ENCODE results near the gene G3BP2.
"Not testable (repeated sequence)": the region's sequence is repeated elsewhere in the genome, so short reads cannot be mapped to it uniquely, and the experiment has no call there.

G3BP2 gene

DNA sequence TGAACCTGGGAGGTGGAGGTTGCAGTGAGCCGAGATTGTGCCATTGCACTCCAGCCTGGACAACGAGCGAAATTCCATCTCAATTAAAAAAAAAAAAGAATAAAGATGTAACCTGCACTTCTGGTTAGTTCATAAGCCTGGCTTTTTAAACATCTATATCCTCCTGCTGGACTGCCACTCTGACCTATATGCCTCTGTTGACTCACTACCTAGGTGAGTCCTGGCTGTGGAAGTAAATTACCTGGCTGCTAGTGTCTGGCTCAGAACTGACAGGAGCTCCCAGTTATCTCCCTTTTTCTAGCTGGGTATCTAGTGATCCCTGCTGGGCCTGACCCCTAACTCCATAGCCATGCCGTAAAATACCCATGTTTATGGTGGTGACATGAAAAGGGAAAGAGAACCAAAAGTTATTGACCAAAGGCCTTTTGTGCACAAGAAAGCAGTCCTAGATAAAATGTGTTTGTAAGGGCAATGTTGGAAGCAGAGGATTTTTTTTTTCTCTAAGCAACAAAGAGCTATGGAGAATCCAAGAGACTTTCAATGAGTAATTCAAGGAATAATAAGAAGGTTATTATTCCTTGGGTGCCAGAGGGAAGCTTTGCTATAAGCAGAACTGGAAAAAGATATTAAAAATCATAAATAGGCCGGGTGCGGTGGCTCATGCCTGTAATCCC is 10.4 kb upstream of the G3BP2 start:
- no peak for DNase-seq (ENCODE audit: low spot score)

DNA sequence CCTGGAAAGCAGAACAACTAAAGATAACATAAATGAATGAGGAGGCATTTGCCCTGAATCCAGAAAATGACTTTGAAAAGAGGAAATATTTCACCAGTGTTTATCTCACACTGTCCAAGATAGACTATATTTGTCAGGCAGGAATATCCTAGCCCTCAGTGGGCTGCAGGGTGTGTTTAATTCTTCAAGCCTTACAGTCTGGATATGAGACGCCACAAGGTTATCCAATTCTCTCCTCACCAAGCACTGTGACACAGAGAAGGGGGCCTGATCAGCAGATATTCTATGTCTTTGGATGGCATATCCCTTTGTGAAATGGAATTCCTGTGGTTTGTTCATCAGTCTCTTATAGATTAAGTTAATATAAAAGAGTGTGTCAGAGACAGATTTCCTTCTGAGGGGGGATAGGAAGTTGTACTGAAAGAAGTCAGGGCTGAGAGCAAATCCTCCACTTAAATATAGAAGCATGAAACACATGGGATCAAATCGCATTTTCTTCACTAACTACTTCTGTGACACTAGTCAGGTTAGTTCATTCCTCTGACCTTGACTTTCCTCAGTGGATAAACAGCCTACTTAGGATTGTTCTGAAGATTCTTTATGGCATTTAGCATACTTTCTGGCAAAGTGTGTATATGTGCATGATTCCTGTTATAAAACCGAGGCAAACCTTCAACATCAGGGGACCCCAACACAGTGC is 6.8 kb upstream of the G3BP2 start:
- DNase-seq (ENCODE audit: low spot score) = no peak

DNA sequence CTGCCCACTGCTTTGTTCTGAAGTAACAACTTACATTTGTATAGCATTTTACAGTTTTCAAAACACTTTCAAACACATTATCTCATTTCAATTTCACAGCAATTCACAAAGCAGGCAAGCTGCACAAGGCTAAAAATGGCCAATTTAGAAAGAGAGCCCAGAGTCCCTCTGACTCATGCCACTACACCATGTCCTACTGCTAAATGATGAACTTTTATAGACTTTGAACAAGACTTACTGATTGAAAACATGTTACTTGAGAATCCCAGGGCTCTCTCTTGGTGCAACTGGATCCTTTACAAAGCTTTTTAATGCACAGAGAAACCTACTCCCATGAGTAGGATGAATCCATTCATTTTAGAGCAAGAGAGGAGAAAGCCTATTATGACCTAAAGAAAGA is 5.8 kb upstream of the G3BP2 start:
- DNase-seq (ENCODE audit: low spot score) = no peak

DNA sequence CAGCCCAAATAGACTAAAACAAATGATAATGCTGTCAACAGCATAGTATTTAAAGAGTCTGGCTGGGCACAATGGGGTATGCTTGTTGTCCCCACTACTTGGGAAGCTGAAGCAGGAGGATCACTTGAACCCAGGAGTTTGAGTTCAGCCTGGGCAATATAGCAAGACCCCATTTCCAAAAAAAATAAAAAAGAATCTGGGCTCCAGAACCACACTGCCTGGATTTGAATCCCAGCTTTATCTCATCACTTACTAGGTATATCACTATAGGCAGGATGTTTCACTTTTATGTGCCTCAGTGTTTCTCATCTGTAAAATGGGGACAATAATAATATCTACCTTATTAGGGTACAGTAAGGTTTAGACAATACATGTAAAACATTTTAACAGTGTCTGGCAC is 5.3 kb upstream of the G3BP2 start:
- no peak for DNase-seq (ENCODE audit: low spot score)

DNA sequence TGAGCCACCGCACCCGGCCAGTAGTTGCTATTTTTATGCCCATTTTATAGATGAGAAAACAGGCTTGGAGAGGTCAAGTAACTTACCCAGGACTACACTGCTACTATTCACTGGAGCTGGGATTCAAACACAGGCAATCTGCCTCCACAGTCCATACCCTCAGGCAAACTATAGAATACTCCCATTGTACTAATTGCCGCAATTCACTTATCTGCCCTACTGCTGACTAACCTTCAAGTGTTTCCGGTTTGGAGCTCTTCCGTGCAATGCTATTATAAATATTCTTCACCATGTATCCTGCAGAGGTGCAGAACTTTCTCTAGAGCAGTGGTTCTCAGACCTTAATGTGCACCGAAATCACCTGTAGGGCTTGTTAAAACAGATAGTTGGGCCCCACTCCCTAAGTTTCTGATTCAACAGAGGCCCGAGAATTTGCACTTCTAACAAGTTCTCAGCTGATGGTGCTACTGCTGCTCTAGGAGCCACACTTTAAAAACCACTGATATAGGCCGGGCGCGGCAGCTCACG is 1.9 kb upstream of the G3BP2 start:
- no peak for DNase-seq (ENCODE audit: low spot score)

DNA sequence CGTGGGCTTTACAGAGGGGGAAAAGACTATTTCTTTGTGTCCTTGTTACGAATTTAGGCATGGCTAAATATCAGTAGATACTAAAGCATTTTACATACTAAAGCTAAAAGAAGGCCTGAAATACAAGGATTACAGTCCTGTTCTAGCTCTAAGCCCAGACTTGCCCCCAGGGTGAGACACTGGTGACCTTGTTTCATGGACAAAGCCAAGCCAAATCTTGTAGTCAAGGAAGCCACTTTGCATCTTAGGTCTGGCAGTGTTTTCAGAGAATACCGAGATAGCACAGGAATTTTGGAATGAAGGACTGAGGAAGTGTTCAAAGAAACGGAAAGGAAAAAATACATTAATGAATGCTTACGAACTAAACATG is 733 bp upstream of the G3BP2 start:
- DNase-seq (ENCODE audit: low spot score) = no peak

DNA sequence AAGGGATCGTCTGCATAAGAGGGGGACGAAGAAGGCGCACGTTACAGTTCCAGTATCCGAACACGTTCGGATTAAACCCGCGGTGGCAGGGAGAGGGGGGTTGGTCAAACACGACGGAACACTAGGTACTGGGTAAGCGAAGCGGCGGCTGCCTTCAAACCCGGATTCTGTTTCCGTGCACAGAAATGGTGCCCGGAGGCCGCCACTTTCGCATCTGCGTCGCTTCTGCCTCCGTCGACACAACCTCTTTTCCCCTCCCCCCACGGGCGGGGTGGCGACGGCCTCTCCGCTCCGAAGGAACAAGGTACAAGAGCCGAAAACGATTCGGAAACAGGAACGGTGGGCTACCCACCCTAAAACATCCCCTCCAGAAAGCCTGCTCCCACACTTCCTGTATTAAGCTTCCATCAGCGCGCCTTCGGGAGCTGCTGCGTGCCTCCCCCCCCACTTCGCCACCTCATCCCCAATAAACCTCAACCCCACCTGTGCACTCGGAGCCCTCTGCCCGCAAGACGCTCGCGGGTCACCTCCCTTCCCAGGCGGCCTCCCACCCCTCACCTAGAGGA is 667 bp downstream of the G3BP2 start:
- peak; percentile 72 for DNase-seq (ENCODE audit: low spot score)

DNA sequence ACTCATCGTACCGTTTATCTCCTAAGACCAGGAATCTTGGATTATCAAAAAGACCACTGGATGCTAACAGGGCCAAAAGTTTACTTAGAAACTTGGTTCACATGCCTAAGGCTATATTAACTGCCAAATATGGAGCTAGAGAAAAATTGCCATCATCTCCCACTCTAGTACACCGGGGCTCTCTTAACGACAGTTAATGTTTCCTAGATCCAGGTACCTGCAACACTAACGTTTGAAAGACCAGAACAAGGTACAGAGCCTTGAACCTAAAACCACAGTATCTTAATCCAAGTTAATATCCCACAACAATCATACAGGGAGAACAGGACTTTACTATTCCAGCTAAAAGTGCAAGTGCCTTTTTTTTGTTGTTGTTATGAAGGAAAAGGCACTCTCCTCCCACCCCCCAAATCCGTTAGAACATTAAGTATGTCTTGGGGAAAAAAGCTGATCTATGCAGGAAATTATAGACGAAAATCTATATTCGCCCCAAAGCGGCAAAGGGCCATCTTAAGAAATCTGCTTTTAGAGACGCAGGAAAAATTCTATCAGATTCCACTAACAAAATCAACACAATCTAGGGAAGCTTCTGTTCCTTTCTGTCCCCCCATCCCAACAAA is 1.3 kb downstream of the G3BP2 start:
- DNase-seq (ENCODE audit: low spot score) = no peak

DNA sequence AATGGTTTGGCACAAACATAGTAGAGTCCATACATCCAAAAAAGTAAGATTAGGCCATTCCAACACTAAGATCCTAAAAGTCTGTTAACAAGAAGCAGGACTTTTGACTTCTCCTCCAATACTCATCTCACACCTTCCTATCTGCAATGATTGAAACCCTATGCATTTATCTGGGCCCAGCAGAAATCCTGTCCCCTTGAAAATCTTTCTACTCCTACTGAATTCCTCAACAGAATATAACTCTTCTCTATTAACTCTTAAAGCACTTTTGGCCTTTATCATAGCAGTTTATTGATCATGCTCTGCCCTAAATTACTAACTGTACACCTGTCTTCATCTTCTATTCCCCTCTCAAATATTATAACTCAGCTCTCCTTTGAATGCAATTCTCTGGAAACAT is 4.6 kb downstream of the G3BP2 start:
- DNase-seq (ENCODE audit: low spot score) = no peak

DNA sequence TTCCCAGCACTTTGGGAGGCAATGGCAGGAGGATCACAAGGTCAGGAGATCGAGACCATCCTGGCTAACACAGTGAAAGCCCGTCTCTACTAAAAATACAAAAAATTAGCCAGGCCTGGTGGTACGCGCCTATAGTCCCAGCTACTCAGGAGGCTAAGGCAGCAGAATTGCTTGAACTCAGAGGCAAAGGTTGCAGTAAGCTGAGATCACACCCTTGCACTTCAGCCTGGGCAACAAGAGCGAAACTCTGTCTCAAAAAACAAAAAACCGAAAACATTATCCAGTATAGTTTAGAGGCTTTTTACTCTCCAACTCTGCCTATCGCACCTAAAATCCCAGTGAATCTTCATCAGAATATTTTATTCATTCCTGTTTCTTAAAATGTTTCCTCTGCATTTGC is 5.6 kb downstream of the G3BP2 start:
- DNase-seq (ENCODE audit: low spot score) = not testable (repeated sequence)

DNA sequence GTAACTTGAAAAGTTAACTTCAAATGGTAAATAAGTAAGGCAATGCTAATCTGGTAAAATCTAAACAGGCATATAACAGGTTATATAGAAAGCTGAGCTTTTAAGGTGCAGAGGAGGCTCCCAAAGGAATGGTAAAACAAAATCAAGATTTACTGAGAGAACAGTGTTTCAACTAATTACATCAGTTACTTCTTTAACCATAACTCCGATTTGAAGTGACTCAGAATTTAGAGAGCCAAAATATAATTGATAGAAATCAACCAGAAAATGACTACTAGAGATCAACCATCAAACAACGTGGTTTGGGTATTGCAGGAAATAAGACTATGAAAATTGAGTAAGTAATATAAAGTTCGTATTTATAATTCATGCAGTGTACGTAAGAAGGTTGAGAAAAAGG is 6.9 kb downstream of the G3BP2 start:
- DNase-seq (ENCODE audit: low spot score) = no peak

DNA sequence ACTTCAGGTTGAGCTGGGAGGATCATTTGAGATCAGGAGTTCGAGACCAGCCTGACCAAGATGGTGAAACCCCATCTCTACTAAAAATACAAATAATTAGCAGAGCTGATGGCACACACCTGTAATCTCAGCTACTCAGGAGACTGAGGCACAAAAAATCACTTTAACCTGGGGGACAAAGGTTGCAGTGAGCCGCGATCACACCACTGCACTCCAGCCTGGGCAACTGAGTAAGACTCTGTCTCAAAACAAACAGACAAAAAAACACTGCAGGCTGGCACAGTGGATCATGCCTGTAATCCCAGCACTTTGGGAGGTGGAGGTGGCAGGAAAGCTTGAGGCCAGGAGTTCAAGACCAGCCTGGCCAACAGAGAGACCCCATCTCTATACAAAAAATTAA is 8.6 kb downstream of the G3BP2 start:
- not testable (repeated sequence) for DNase-seq (ENCODE audit: low spot score)

DNA sequence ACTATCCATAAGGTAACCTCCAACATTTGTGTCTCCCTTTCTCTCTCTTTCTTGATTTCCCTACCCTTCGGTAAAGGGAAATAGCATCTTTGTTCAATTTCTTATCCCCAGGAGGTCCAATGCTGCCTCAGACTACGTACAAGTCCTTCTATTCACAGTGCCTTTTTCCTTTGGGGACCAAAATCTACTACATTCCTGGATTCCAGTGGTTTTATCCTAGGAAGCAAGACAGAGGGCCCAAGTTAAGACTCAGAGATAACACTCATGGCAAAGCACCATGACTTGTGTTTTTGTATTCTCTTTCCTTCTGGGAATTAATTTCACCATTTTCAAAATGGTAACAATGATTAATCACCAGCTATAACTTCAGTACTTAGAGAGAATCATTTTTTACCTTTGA is 10.6 kb downstream of the G3BP2 start:
- no peak for DNase-seq (ENCODE audit: low spot score)

DNA sequence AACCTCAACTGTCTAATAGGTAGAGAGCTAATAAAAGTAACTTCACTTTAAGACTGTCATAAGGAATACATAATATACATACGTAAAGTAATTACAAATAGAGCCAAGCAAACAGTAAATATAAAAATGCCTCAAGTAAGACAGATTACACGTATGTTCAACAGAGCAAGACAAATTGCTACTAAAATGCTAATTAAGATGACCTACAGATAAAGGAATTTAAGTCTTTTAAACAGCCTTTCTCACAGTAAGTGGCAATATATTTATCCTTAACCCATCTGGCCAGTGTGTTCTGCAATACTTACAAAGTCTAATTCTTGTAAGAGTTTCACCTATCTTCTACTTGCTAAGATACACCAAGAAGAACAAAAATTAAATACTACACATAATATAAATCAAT is 12.7 kb downstream of the G3BP2 start:
- DNase-seq (ENCODE audit: low spot score) = no peak

DNA sequence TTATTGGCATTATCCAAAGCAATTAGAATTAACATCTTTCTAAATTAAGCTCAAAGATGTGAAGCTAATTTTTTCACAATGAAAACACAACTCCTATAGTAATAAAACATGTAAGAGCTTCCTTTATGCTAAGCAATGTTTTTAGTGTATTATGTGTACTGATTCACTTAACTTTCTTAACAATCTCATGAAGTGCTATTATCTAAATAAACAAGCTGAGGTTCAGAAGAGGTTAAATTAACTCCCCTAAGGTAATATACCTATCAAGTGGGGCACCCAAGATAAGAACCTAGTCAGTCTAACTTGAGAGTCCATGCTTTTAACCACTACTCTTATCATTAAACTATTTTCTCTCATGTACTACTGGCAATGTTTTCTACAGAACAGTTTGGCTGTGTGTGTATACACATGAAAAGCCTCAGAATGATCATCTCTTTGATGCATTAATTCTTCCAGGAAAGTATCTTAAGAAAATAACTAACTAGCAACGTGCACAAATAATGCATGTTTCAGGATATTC is 13.6 kb downstream of the G3BP2 start:
- no peak for DNase-seq (ENCODE audit: low spot score)

DNA sequence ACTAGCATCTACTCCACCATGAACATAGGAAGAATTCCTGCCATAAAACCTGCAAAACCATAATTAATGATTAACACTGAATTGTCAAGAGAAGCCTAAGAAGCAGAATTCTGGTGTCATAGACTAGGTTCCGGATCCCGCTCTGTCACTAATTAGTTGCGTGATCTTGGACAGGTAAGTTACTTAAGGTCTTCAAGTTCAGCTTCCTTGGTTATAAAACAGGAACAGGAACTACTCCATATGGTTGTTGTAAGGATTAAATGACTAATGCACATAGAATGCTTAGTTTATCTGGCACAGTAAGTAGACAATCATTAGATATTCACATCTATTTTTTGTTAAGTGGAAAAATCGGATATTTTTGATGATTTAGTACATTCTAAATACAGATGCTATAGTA is 14.3 kb downstream of the G3BP2 start:
- DNase-seq (ENCODE audit: low spot score) = no peak

DNA sequence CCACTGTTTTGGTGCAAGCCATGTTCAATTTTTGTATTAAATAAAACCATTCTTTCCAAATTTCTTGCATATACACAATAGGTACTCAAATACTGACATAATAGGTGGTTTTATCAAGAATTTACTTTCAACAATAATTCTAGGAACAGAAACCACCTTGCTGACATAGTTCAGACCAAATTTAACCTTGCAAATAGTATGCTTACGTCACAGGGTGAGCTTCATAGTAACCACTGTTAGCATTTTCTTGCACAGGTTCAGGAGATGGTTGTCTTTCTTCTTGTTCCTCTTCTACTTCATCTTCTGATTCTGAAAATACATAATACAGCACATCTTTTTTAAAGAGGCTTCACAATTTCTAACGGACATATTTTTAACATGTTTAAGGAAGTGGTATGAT is 17.6 kb downstream of the G3BP2 start:
- no peak for DNase-seq (ENCODE audit: low spot score)

DNA sequence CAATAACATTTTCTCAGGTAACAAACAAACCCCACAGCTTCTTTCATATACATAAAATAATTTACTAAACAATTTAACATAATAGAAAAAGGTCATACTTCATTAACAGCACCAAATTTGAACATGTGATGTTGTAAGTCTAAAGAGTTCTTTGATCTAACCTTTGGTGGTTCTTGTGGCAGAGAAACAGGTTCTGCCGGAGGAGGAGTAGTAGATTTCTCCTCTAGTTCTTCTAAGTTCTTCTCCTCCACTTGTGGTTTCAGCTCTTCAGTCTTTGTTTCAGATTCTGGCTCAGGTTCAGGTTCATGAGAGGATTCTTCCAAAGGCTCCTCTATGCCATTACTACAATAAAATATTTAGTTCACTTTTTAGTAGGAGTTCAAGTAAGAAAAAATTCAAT is 18.3 kb downstream of the G3BP2 start:
- DNase-seq (ENCODE audit: low spot score) = no peak

DNA sequence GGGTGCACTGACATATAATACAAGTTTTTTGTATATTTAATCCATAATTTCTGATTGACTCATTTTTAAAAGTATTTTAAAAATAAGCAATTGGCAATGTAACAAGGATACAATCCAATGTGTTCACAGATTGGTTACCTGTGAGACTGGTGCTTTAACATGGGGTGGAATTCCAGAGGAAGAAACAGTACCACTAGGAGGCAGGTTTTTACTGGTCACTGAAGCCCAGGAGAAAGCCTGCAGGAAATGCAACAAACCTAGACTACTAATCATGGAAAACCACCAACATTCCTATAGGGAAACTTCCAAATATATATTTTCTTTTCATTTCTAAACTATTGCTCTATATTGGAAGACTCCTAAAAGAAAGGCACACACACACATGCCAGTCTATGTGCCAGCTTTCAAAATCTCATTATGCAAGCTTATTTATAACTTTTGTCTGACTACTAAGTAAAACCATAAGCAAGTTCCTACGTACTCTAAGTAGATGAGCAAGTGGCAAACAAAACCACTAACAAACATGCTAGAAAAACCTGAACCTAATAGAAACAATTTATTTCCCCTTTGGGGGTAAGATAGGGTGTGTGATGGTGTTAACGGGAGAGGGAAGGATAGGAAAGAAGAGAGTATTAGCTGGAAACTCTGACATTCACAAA is 19.2 kb downstream of the G3BP2 start:
- DNase-seq (ENCODE audit: low spot score) = peak; percentile 37

DNA sequence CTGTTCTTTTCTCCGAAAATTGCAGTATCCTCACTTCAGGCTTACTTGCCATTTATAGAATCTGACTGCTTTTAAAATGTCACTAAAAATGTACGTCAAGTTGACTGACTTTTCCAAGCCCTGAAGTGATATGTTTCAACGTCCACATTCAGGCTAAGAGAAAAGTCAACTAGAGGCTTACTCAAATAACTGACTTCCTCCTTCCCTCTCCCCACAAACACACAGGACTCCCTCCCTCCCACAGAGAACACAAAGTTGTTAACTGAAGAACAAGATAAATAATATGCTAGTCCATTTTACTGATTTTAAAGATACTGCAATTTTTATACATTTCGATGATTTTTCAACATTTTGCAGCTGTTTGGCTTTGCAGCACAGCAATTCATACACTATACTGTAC is 29.1 kb downstream of the G3BP2 start:
- no peak for DNase-seq (ENCODE audit: low spot score)

DNA sequence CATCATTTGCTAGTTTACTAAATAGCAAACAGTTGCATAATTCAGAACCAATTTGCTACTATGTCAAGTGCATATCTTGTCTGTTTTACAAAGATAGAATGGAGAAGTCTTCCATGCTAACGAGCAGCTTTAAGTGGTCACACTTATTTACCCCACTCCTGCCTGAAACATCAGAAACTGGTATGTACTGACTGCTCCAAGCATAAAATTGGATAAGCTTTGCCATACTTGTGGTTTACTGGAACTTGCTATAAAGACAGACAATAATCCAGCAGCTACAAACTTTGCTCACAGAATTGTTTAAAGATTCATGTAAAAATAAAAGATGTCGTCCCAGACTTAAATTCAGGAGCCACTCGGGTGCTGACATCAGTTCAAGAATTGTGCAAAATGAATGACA is 29.6 kb downstream of the G3BP2 start:
- no peak for DNase-seq (ENCODE audit: low spot score)

DNA sequence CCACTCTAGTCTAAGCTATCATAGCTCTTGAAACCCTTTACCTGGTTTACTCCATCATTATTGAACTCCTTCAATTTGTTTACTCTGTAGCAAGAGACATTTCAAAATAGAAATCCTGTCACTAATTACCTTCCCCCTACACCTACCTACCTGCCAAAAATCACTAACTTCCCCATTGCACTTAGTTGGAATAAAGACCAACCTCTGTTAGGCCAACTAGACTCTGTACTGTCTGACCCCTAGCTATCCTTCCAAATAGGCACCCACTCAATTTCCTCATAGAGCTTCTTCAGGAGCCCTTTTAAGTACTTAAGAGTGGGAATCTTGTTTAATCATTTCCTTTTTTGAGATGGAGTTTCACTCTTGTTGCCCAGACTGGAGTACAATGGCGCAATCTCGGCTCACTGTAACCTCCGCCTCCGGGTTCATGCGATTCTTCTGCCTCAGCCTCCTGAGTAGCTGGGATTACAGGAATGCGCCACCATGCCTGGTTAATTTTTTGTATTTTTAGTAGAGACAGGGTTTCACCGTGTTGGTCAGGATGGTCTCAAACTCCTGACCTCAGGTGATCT is 34.0 kb downstream of the G3BP2 start:
- no peak for DNase-seq (ENCODE audit: low spot score)

Measured in hematopoietic multipotent progenitor cell treated with erythropoietin and hydrocortisone succinate and interleukin-3 and kit ligand, for 15 days (in vitro differentiated cells).